ENCODE results near the gene PPM1D. TPM values are rescaled to one million over a fixed set of nuclear protein-coding genes. Genes with fewer than 3 reads are reported as not detected.

Gene PPM1D
- total RNA-seq, 2 donors from 2014 or later = 6.5 to 15.5 TPM

DNA sequence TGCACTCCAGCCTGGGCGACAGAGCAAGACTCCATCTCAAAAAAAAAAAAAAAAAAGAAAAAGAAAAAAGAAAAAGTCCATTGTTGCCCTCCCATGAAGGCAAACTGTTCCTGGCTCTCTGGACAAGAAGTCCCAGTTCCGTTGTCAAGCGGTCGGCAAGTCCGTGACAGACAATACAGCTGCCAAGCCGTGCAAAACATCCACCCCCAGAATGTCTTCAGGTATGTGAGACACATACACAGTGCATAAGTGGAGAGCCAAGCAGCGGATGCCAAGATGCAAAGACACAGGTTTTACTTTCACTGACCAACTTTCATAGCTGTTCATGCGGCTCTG lies 40.4 kb upstream of the PPM1D start:
- H3K27me3 ChIP-seq = no peaks in the 10 kb centered on the region
- intact Hi-C loops (cut with DNase I) = no loop called here
- 91 to 100% methylated on average over 6 to 8 of the region's 8 CpGs for WGBS, 2 donors
- H3K9me3 ChIP-seq = no peaks in the 10 kb centered on the region
- H3K4me1 ChIP-seq = no peaks in the 10 kb centered on the region
- no peak overlapping the region for H3K4me3 ChIP-seq
- ATAC-seq (no peak), DNase-seq (no peak)
- TF ChIP-seq, protein P1, sequence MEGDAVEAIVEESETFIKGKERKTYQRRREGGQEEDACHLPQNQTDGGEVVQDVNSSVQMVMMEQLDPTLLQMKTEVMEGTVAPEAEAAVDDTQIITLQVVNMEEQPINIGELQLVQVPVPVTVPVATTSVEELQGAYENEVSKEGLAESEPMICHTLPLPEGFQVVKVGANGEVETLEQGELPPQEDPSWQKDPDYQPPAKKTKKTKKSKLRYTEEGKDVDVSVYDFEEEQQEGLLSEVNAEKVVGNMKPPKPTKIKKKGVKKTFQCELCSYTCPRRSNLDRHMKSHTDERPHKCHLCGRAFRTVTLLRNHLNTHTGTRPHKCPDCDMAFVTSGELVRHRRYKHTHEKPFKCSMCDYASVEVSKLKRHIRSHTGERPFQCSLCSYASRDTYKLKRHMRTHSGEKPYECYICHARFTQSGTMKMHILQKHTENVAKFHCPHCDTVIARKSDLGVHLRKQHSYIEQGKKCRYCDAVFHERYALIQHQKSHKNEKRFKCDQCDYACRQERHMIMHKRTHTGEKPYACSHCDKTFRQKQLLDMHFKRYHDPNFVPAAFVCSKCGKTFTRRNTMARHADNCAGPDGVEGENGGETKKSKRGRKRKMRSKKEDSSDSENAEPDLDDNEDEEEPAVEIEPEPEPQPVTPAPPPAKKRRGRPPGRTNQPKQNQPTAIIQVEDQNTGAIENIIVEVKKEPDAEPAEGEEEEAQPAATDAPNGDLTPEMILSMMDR (IDR thresholded peaks at IDR 0.05) = no peak
- no peak for TF ChIP-seq POLR2A (IDR thresholded peaks at IDR 0.05)
- no peak overlapping the region for H3K27ac ChIP-seq
- H3K36me3 ChIP-seq (replicated peaks in 1 of 2; ENCODE audit: insufficient read depth in 1 of 2, low read depth in 2 of 2) = no peaks in the 10 kb centered on the region

DNA sequence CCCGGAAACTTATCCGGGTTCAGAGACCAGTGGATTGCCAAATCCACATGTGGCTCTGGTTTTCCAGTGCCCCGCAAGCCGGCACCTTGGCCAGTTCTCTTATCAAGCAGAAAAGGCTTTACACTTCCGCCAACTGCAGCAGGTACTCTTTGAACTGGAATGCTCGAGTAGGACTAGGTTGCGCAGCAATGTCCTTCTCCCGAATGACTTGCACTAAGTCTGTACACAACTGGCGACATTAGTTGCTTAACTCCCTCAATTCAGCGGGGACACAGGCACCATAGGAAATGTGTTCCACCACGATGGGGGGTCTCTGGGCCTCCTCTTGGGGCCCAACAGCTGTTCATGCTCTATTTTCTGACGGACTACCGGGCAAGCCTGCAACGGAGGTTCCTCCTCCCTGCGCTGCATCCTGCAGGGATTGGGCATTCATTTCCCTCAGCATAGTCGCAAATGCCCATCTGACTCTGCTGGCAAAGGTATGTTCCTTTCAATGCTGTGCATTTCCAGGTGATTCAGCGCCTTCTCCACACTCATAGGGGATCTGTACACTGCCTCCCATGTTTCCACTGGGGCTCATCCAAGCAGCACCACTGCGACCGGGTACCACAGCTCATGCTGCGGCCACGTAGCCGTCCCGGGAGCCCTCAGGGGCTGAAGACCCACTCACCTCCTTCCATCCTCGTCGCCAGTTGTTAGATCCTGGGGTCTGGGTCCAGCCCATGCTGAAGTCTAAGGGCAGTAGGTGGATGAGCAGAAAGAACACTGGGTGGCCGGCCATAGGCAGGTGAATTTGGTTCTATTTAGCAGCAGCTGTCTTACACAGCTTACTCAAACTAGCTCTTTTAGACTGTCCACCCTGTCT lies 39.8 kb upstream of the PPM1D start:
- TF ChIP-seq, protein P1 (IDR thresholded peaks at IDR 0.05) = no peak
- no peak for TF ChIP-seq POLR2A (IDR thresholded peaks at IDR 0.05)
- 88 to 93% methylated on average over 24 to 26 of the region's 26 CpGs for WGBS, 2 donors
- Histone ChIP-seq H3K4me1 (no peaks in the 10 kb centered on the region), H3K27ac (no peak overlapping the region), H3K36me3 (replicated peaks in 1 of 2; ENCODE audit: insufficient read depth in 1 of 2, low read depth in 2 of 2) (no peaks in the 10 kb centered on the region), H3K9me3 (no peaks in the 10 kb centered on the region), H3K27me3 (no peaks in the 10 kb centered on the region), H3K4me3 (no peak overlapping the region)
- DNase-seq (no peak), ATAC-seq (no peak)
- intact Hi-C loops (cut with DNase I) = no loop called here

DNA sequence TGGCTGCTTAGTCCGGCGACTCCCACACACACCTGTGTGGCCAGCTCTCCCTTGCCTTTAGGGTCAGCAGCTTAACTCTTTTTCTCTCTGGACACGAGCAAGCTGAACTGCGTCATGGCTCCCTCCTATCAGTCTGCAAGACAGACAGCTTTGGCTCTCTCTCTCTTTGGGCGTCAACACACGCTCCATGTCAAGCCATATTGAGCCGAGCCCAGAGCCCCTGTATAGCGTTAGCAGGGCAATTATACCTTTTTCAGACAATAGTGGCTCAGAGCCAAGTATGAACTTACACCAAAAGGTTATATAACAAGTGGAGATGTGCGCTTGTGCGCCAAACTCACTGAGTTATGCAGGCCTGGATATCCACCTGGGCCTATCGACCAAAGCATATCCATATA lies 39.1 kb upstream of the PPM1D start:
- intact Hi-C loops (cut with DNase I) = no loop called here

DNA sequence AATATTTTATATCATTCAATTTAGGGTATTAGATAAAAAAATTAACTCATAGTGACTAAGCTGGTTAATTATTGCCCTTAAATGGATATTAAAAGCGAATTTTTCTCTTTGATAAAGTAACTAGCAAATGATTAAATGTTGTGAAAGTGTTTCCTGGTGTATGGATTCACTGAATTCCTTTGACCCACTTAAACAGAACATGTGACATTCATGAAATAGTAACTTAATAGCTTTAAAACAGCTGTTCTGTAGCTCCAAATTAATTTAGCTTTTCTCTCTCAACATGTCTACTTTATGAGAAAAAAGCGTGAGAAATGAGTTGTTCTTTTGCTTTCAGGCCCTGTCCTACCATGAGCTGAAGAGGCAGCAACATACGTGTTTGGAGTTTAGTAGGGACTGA lies 37.6 kb upstream of the PPM1D start:
- WGBS, 2 donors = 46% methylated on average over 3 of the region's 3 CpGs
- Histone ChIP-seq H3K27me3 (no peaks in the 10 kb centered on the region), H3K4me3 (no peak overlapping the region), H3K9me3 (no peaks in the 10 kb centered on the region), H3K4me1 (no peaks in the 10 kb centered on the region), H3K36me3 (replicated peaks in 1 of 2; ENCODE audit: insufficient read depth in 1 of 2, low read depth in 2 of 2) (no peaks in the 10 kb centered on the region), H3K27ac (peak overlapping the region in 1 of 4 donors; percentile 46)
- no peak for TF ChIP-seq POLR2A (IDR thresholded peaks at IDR 0.05)
- TF ChIP-seq, protein P1 (IDR thresholded peaks at IDR 0.05) = no peak
- ATAC-seq (peak; percentile 38), DNase-seq (no peak)
- intact Hi-C loops (cut with DNase I) = no loop called here

More for the DNA sequence above, 39.1 kb upstream of the PPM1D start:
- no peaks in the 10 kb centered on the region for H3K4me1 ChIP-seq
- H3K4me3 ChIP-seq = no peak overlapping the region
- no peak for DNase-seq
- H3K36me3 ChIP-seq (replicated peaks in 1 of 2; ENCODE audit: insufficient read depth in 1 of 2, low read depth in 2 of 2) = no peaks in the 10 kb centered on the region
- no peak overlapping the region for H3K27ac ChIP-seq
- H3K9me3 ChIP-seq = no peaks in the 10 kb centered on the region
- ATAC-seq = no peak
- 89 to 93% methylated on average over 11 of the region's 11 CpGs for WGBS, 2 donors
- TF ChIP-seq POLR2A (IDR thresholded peaks at IDR 0.05) = no peak
- TF ChIP-seq, protein P1 (IDR thresholded peaks at IDR 0.05) = no peak
- no peaks in the 10 kb centered on the region for H3K27me3 ChIP-seq

DNA sequence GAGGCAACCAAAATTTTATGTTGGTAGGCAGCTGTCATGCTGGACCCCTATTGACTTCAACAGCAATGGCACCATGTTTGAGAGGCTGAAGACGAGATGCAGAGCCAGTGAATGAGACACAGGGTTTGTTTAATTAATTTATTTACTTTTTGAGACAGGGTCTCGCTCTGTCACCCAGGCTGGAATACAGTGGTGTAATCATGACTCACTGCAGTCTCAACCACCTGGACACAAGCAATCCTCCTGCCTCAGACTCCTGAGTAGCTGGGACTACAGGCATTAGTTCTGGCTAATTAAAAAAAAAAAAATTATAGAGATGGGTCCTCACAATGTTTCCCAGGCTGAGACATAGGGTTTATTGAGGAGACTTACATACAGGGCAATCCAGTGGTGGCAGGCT lies 36.2 kb upstream of the PPM1D start:
- DNase-seq (no peak), ATAC-seq (no peak)
- Histone ChIP-seq H3K4me3 (no peak overlapping the region), H3K9me3 (no peaks in the 10 kb centered on the region), H3K4me1 (no peaks in the 10 kb centered on the region), H3K27ac (no peak overlapping the region), H3K36me3 (replicated peaks in 1 of 2; ENCODE audit: insufficient read depth in 1 of 2, low read depth in 2 of 2) (no peaks in the 10 kb centered on the region), H3K27me3 (no peaks in the 10 kb centered on the region)
- WGBS, 2 donors = 81 to 88% methylated on average over 2 of the region's 2 CpGs
- intact Hi-C loops (cut with DNase I) = no loop called here
- no peak for TF ChIP-seq POLR2A (IDR thresholded peaks at IDR 0.05)
- TF ChIP-seq, protein P1 (IDR thresholded peaks at IDR 0.05) = no peak

All from body of pancreas (tissue), 4 donors.